Esophagus muscularis mucosa (tissue), 3 donors: Measurements from ENCODE around the gene CAMKMT.

Source experiments
- POLR2A ChIP-seq: fragments of 450-650 bp; IDR thresholded peaks from one replicate; pipeline ENCODE4 v1.6.1; 2017; ENCODE audit warnings: antibody characterized with exemption, moderate library complexity, mild to moderate bottlenecking, low read depth
- POLR2AphosphoS5 ChIP-seq, 2 donors: sonication (generic); formaldehyde crosslinking; IDR thresholded peaks; one replicate each; pipeline ENCODE4 v1.6.1; 2017; ENCODE audit warnings: antibody characterized with exemption in 2 of 2
- TF ChIP-seq, protein P1 (sequence below), 3 experiments: fragments of 200-600 bp in 2 of 3; fragments of 450-650 bp in 1 of 3; sonication (generic) in 2 of 3; IDR thresholded peaks; one replicate each; pipeline ENCODE4 v1.5.1; 2017 to 2019; ENCODE audit warnings: antibody characterized with exemption in 3 of 3, mild to moderate bottlenecking in 2 of 3, moderate library complexity in 1 of 3

DNA sequence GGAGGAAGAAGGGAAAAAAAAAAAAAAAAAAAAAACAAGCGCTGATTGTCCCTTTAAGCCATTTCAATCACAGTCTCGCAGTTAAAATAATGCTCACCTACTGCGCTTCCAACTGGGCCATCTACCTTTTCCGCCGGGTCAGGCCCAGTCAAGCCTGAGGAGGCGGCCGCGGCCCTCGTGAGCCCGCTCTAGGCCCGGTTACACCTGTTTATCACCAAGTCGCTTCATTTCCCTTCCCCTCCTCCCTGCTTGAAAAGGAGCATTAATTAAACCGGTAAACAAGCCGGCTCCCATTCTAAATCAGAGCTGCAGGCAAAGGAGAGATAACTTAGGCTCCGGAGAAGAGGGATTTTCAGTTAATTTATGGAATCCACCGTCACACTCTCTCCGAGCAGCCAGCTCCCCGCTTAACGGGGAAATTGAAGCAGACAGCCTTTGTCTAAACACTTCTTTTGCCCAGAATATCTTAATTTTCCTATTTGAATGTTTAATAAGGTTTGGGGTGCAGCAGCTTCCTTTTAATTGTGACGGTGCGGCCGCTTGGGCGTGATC lies 439.6 kb downstream of the CAMKMT start:
- TF ChIP-seq, protein P1, sequence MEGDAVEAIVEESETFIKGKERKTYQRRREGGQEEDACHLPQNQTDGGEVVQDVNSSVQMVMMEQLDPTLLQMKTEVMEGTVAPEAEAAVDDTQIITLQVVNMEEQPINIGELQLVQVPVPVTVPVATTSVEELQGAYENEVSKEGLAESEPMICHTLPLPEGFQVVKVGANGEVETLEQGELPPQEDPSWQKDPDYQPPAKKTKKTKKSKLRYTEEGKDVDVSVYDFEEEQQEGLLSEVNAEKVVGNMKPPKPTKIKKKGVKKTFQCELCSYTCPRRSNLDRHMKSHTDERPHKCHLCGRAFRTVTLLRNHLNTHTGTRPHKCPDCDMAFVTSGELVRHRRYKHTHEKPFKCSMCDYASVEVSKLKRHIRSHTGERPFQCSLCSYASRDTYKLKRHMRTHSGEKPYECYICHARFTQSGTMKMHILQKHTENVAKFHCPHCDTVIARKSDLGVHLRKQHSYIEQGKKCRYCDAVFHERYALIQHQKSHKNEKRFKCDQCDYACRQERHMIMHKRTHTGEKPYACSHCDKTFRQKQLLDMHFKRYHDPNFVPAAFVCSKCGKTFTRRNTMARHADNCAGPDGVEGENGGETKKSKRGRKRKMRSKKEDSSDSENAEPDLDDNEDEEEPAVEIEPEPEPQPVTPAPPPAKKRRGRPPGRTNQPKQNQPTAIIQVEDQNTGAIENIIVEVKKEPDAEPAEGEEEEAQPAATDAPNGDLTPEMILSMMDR (IDR thresholded peaks at IDR 0.05): no peak
- TF ChIP-seq POLR2AphosphoS5 (IDR thresholded peaks at IDR 0.05) (no peak), POLR2A (no peak)
